GM12892 (cell line): ENCODE results near the gene SLC31A2.

ENCODE experiments used
- DNase-seq: peaks from one replicate; pipeline ENCODE4 v3.0.0; 2011; ENCODE audit not compliant: insufficient read length
- FAIRE-seq: peaks from 2 replicates; lab custom pipeline; 2011; peaks lifted over from hg19 to GRCh38; lab: Jason Lieb, UNC
- POLR2A ChIP-seq: IDR thresholded peaks from 2 replicates; pipeline ENCODE4 v1.6.1; 2011; ENCODE audit warnings: low read depth, low read length, control low read depth
- POLR2AphosphoS5 ChIP-seq: IDR thresholded peaks from 2 replicates; pipeline ENCODE4 v1.6.1; 2011; ENCODE audit warnings: low read depth, low read length, control low read depth
- TAF1 ChIP-seq: IDR thresholded peaks from 2 replicates; pipeline ENCODE4 v1.6.1; 2011; ENCODE audit warnings: low read depth, mild to moderate bottlenecking, control low read depth, low read length, borderline replicate concordance

The SLC31A2 gene

GRCh38 chr9:113154471-113154870 lies 3.7 kb downstream of the SLC31A2 start:
- no peak for TF ChIP-seq POLR2AphosphoS5
- TF ChIP-seq TAF1: no peak
- DNase-seq (no peak), FAIRE-seq (no peak)

GRCh38 chr9:113154946-113155345 lies 4.1 kb downstream of the SLC31A2 start:
- TF ChIP-seq TAF1 (no peak), POLR2AphosphoS5 (no peak), POLR2A (no peak)
- no peak for DNase-seq
- FAIRE-seq: no peak

- DNase-seq (no peak), FAIRE-seq (no peak)
Observed at GRCh38 chr9:113155911-113156588, 5.2 kb downstream of the SLC31A2 start.

GRCh38 chr9:113156880-113157279 lies 6.1 kb downstream of the SLC31A2 start:
- DNase-seq (no peak), FAIRE-seq (no peak)
- TF ChIP-seq POLR2A (no peak), POLR2AphosphoS5 (no peak), TAF1 (no peak)

More at GRCh38 chr9:113155911-113156588, 5.2 kb downstream of the SLC31A2 start:
- TF ChIP-seq POLR2AphosphoS5 (no peak), POLR2A (no peak), TAF1 (no peak)

GRCh38 chr9:113158446-113158845 lies 7.6 kb downstream of the SLC31A2 start:
- FAIRE-seq: no peak
- DNase-seq: no peak
- no peak for TF ChIP-seq POLR2A
- TF ChIP-seq TAF1: no peak
- TF ChIP-seq POLR2AphosphoS5: no peak

- no peak for DNase-seq
- no peak for FAIRE-seq
- TF ChIP-seq POLR2AphosphoS5 (no peak), POLR2A (no peak), TAF1 (no peak)
Observed at GRCh38 chr9:113160571-113160970, 9.8 kb downstream of the SLC31A2 start.

GRCh38 chr9:113163001-113163400 lies 12.2 kb downstream of the SLC31A2 start:
- no peak for TF ChIP-seq TAF1
- no peak for TF ChIP-seq POLR2A
- no peak for TF ChIP-seq POLR2AphosphoS5
- DNase-seq (no peak), FAIRE-seq (no peak)

- DNase-seq (no peak), FAIRE-seq (no peak)
- TF ChIP-seq TAF1 (no peak), POLR2AphosphoS5 (no peak), POLR2A (no peak)
Observed at GRCh38 chr9:113164536-113165300, 13.9 kb downstream of the SLC31A2 start.

- no peak for TF ChIP-seq POLR2AphosphoS5
- no peak for TF ChIP-seq TAF1
- no peak for TF ChIP-seq POLR2A
- no peak for DNase-seq
- FAIRE-seq: no peak
Observed at GRCh38 chr9:113166039-113166438, 15.2 kb downstream of the SLC31A2 start.

GRCh38 chr9:113168809-113169208 lies 18.0 kb downstream of the SLC31A2 start:
- FAIRE-seq (no peak), DNase-seq (no peak)
- TF ChIP-seq POLR2A (no peak), POLR2AphosphoS5 (no peak), TAF1 (no peak)

GRCh38 chr9:113173341-113173740 lies 22.5 kb downstream of the SLC31A2 start:
- DNase-seq: no peak
- no peak for FAIRE-seq
- TF ChIP-seq POLR2A (no peak), TAF1 (no peak), POLR2AphosphoS5 (no peak)
